Transverse colon (tissue), 3 donors: ENCODE results near the gene VWCE.
"Not testable (repeated sequence)": the region's sequence is repeated elsewhere in the genome, so short reads cannot be mapped to it uniquely, and the experiment has no call there.

ENCODE experiments used
- CTCF ChIP-seq, 5 experiments: fragments of 200-600 bp in 3 of 5; fragments of 450-650 bp in 2 of 5; sonication (generic) in 3 of 5; IDR thresholded peaks; 1 replicate in 2 of 5; 2 replicates in 3 of 5; pipeline ENCODE4 v1.5.1; 2016 to 2017; ENCODE audit warnings: antibody characterized with exemption in 5 of 5, inconsistent platforms in 3 of 5, mild to moderate bottlenecking in 2 of 5, moderate library complexity in 1 of 5
- POLR2A ChIP-seq: fragments of 450-650 bp; IDR thresholded peaks from one replicate; pipeline ENCODE4 v1.6.1; 2016; ENCODE audit warnings: antibody characterized with exemption, mild to moderate bottlenecking, moderate library complexity

GRCh38 chr11:61222047-61222446 is 73.1 kb downstream of the VWCE start, which contains the start of gene PGA4:
- TF ChIP-seq CTCF (IDR thresholded peaks at IDR 0.05); POLR2A: not testable (repeated sequence)
